Upper lobe of left lung (tissue), 4 donors: ENCODE data around the gene NPC2.

ENCODE experiments used
- CTCF ChIP-seq, 6 experiments: fragments of 450-650 bp in 4 of 6; fragments of 200-600 bp in 2 of 6; sonication (generic) in 2 of 6; IDR thresholded peaks; one replicate each; pipeline ENCODE4 v1.5.1; 2016 to 2019; ENCODE audit warnings: antibody characterized with exemption in 6 of 6
- EP300 ChIP-seq, 4 donors: sonication (generic); formaldehyde crosslinking; IDR thresholded peaks; one replicate each; pipeline ENCODE4 v1.5.1; 2017; ENCODE audit warnings: antibody characterized with exemption in 4 of 4, control low read depth in 2 of 4
- POLR2A ChIP-seq, 4 donors: fragments of 450-650 bp; IDR thresholded peaks; one replicate each; pipeline ENCODE4 v1.5.1; 2016 to 2017; ENCODE audit warnings: antibody characterized with exemption in 4 of 4, mild to moderate bottlenecking in 2 of 4

DNA sequence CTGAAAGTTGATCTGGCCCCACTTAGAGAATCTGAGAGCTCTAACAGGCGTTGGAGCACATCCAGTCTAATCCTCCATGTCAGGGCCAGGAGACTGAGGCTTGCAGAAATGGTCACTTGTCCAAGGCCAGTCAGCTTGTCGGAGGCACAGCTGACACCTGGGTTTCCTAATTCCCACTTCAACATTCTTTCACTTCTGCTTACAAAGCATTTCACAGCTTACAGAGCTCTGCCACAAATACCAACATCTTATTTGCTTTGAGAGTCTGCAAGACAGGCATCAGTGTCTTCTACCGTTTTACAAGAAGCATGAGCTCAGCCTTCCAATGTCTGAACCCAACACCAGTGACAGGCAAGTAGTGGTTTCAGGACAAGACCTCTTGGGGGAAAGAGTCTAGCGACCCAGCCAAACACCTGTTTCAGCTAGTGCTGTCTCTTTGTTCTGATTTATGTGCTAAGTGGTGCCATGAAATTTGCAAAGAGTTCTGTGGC, 32.3 kb upstream of the NPC2 start:
- TF ChIP-seq POLR2A (IDR thresholded peaks at IDR 0.05), result no peak
- no peak for TF ChIP-seq CTCF (IDR thresholded peaks at IDR 0.05)
- no peak for TF ChIP-seq EP300 (IDR thresholded peaks at IDR 0.05)
